Measurements from ENCODE around the gene C21orf58. TPM values are rescaled to one million over a fixed set of nuclear protein-coding genes. Genes with fewer than 3 reads are reported as not detected.

Gene C21orf58
- total RNA-seq, 2 donors from 2014 or later = 0.31 to 0.74 TPM

- no peak for DNase-seq (ENCODE audit: low spot score)
- H3K4me3 ChIP-seq = no peak overlapping the region
- no peaks in the 10 kb centered on the region for H3K27me3 ChIP-seq
- no peaks in the 10 kb centered on the region for H3K9me3 ChIP-seq
- H3K36me3 ChIP-seq = peaks cover 77% of the 10 kb centered on the region
- no peaks in the 10 kb centered on the region for H3K4me1 ChIP-seq
- H3K27ac ChIP-seq = no peak overlapping the region
- TF ChIP-seq CTCF (IDR thresholded peaks at IDR 0.05) = no peak
These were observed 32.3 kb upstream of the C21orf58 start for GRCh38 chr21:46356005-46356338.

- Histone ChIP-seq H3K36me3 (peaks cover 83% of the 10 kb centered on the region), H3K27me3 (no peaks in the 10 kb centered on the region), H3K27ac (no peak overlapping the region), H3K4me1 (no peaks in the 10 kb centered on the region), H3K4me3 (no peak overlapping the region), H3K9me3 (no peaks in the 10 kb centered on the region)
- DNase-seq (ENCODE audit: low spot score) = no peak
- TF ChIP-seq CTCF (IDR thresholded peaks at IDR 0.05) = no peak
These were observed 31.7 kb upstream of the C21orf58 start for GRCh38 chr21:46355161-46356004.

- Histone ChIP-seq H3K27ac (no peak overlapping the region), H3K4me1 (no peaks in the 10 kb centered on the region), H3K4me3 (no peak overlapping the region), H3K9me3 (no peaks in the 10 kb centered on the region), H3K27me3 (no peaks in the 10 kb centered on the region), H3K36me3 (peaks cover 91% of the 10 kb centered on the region)
- TF ChIP-seq CTCF (IDR thresholded peaks at IDR 0.05) = no peak
- DNase-seq (ENCODE audit: low spot score) = no peak
These were observed 30.8 kb upstream of the C21orf58 start for GRCh38 chr21:46354518-46354917.

- no peak overlapping the region for H3K4me3 ChIP-seq
- no peaks in the 10 kb centered on the region for H3K4me1 ChIP-seq
- no peak for DNase-seq (ENCODE audit: low spot score)
- TF ChIP-seq CTCF (IDR thresholded peaks at IDR 0.05) = no peak
- H3K36me3 ChIP-seq = peaks cover 96% of the 10 kb centered on the region
- no peaks in the 10 kb centered on the region for H3K27me3 ChIP-seq
- no peaks in the 10 kb centered on the region for H3K9me3 ChIP-seq
- no peak overlapping the region for H3K27ac ChIP-seq
These were observed 30.4 kb upstream of the C21orf58 start for GRCh38 chr21:46354046-46354445.

GRCh38 chr21:46352913-46353312 is 29.2 kb upstream of the C21orf58 start:
- Histone ChIP-seq H3K4me1 (no peaks in the 10 kb centered on the region), H3K4me3 (no peak overlapping the region), H3K27ac (no peak overlapping the region)

More at GRCh38 chr21:46352913-46353312, 29.2 kb upstream of the C21orf58 start:
- no peak for DNase-seq (ENCODE audit: low spot score)
- TF ChIP-seq CTCF (IDR thresholded peaks at IDR 0.05) = no peak
- Histone ChIP-seq H3K36me3 (peaks cover 91% of the 10 kb centered on the region), H3K27me3 (no peaks in the 10 kb centered on the region), H3K9me3 (no peaks in the 10 kb centered on the region)

Measured in right atrium auricular region (tissue), 2 donors.